T-helper 2 cell treated with Interferon-gamma antibody and Interleukin-4, amounts not matched to agents 100 ng/mL and 5 ng/mL, for 36 hours (primary cell): ENCODE results near the gene INTS15. TPM values are rescaled to one million over a fixed set of nuclear protein-coding genes. Genes with fewer than 3 reads are reported as not detected.

Experiments used
- intact Hi-C: fragments of 100-400 bp; cut with micrococcal nuclease; formaldehyde crosslinking; loops from one replicate; pipeline ENCODE4 v1.15.1; 2023
- total RNA-seq: library from RNA; stranded (reverse); gene quantifications from 2 replicates; pipeline ENCODE4 v1.2.3, GENCODE V29; 2022

INTS15 gene
- total RNA-seq, result 41.2 and 41.8 TPM in 2 replicates

GRCh38 chr7:6589829-6590644 is at the start of gene INTS15:
INTS15 (plus strand) TSS chr7:6590021; CDS start chr7:6590284, 263 bp downstream.
- intact Hi-C loops, result loop anchor here (1.0 to 10.0 kb wide), 2 partner anchors 13 to 265 kb away; partner anchors contain the start of gene ZDHHC4

- intact Hi-C loops, result no loop called here
Measured at GRCh38 chr7:6542368-6542767, 47.5 kb upstream of the INTS15 start.

DNA sequence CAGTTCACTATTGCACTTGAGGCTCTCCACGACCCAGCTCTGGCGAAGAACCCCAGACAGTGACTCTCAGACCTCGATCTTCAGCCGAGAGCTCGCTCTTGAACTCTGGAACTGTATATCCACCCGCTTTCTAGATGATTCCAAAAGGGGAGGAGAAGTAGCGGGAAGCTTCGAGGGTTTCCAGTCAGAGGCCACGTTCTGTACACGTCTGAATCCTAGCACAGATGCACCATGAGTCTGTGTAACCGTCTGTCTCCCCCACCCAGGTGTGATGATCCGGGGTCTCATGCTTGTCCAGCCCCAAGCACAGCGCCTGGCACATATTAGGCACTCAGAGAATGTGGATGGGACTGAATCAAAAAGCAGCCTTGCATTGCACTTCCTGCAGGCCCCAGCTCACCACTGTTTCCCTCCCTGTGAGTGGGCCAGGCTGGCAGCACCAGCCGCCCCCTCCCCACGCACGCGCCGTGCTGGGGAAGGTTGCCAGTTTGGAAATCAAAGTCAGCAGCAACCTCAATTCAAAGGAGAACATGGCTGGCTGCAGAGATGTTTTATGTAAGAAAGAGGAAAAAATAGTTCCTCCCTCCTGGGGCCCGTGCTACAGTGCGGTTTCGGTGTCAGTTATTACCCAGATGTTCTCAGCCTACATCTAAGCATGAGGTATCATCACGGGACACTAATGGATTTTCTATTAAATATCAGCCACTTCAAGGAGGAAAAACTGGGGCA is 44.3 kb upstream of the INTS15 start:
- intact Hi-C loops, result no loop called here

GRCh38 chr7:6546498-6547251 is 43.1 kb upstream of the INTS15 start:
- intact Hi-C loops, result no loop called here

- intact Hi-C loops, result no loop called here
Measured at GRCh38 chr7:6547400-6547799, 42.4 kb upstream of the INTS15 start.

GRCh38 chr7:6551016-6551511 is 38.8 kb upstream of the INTS15 start, which contains the start of gene GRID2IP:
GRID2IP (minus strand) TSS chr7:6551461; CDS start chr7:6551436, 25 bp downstream.
- intact Hi-C loops, result no loop called here

GRCh38 chr7:6553448-6554044 is 36.3 kb upstream of the INTS15 start:
- intact Hi-C loops, result no loop called here

DNA sequence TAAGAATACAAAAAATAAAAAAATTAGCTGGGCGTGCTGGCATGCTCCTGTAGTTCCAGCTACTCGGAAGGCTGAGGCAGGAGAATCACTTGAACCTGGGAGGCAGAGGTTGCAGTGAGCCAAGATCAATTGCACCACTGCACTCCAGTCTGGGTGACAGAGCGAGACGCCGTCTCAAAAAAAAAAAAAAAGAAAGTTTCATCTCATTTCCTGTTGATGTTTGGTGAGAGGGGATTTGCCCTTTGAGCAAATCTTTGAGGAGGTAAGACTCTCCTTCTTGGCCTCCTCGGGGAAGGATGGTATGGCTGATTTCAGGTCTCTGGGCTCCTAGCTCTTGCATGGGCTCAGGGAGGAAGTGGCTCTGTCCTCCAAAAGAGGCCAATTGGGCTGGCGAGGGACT is 35.0 kb upstream of the INTS15 start:
- intact Hi-C loops, result no loop called here

DNA sequence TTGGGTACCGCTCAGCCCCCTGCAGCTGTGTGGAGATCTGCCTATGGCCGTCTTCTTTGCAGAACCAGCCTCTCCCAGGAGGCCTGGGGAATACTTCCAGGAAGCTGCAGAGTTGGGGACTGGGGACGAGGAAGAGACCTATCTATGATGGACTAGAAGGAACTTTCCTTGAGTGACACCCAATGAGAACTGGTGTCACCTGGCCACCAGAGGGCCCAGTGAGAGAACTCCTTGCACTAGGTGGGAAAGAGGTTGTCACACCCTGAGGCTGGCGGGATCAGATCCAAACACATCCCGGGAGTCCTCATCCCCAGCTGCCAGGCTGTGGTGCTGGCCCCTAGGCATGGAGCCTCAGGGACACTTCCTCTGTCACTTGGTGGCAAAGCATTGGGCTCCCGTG is 33.6 kb upstream of the INTS15 start:
- intact Hi-C loops, result no loop called here

GRCh38 chr7:6558837-6559236 is 31.0 kb upstream of the INTS15 start:
- intact Hi-C loops, result loop anchor here (1.0 kb wide), 1 partner anchor 43 kb away; no protein-coding TSS in a partner anchor

GRCh38 chr7:6559896-6560295 is 29.9 kb upstream of the INTS15 start:
- intact Hi-C loops, result loop anchor here (1.0 kb wide), 1 partner anchor 44 kb away; no protein-coding TSS in a partner anchor

DNA sequence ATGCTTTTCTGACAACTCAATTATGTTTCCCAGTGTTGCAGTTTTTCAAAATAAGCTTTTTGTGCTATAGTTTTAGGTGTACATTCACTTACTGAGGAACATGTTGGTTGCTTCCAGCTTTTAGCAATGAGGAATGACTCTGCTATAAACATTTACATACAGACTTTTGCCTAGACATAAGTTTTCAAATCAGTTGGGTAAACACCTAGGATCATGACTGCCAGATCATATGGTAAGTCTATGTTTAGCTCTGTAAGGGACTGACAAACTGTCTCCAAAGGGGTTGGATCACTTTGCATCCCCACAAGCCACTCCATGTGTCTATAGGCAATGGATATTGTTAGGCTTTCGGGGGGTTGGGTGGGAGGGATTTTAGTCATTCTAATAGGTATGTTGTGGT is 27.7 kb upstream of the INTS15 start:
- intact Hi-C loops, result no loop called here

GRCh38 chr7:6563936-6564770 is 25.7 kb upstream of the INTS15 start:
- intact Hi-C loops, result no loop called here

- intact Hi-C loops, result no loop called here
Measured at GRCh38 chr7:6565655-6566054, 24.2 kb upstream of the INTS15 start.

DNA sequence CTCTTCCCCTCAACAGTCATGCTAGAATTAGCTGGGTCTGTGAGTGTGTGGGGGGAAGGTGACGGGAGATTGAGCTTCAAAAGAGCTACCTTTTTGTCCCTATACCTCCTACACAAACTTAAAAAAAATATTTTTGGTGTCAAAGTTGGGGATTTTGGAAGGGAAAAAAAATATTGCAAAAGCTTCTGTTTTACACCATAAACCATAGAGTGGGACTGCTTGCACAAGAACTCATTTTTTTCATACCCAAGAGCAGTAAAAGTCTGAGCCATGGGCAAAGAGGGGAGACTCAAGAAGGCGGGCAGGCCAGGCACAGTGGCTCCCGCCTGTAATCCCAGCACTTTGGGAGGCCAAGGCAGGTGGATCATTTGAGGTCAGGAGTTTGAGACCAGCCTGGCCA is 21.9 kb upstream of the INTS15 start:
- intact Hi-C loops, result no loop called here

GRCh38 chr7:6571160-6571779 is 18.6 kb upstream of the INTS15 start:
- intact Hi-C loops, result loop anchor here (10.0 kb wide), 1 partner anchor 126 kb away; the partner anchor contains the start of gene DAGLB

DNA sequence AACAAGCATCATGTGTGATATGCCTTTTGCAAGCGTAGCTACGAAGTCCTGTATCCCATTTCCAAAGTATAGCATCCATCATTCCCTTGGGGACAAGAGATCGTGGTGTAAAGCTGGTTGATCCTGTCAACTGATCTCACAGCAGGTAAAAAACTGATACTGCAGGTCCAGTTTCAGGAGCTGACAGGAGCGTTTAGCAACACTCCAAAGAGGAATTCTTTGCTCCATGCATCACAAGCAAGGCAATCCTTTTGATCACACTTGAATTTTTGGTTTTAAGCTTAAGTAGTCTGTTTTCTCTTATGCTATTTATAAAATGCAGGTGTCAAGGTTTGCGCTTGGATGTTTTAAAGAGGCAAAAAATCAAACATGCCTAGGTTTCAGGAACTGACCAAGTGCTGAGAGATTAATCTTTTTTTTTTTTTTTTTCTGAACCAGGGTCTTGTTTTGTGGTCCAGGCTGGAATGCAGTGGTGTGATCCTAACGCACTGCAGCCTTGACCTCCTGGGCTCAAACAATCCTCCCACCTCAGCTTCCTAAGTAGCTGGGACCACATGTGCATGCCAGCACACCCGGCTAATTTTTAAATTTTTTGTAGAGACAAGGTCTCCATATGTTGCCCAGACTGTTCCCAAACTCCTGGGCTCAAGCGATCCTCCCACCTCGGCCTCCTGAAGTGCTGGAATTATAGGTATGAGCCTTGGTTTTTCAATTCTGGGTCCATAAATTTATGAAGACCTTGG is 14.4 kb upstream of the INTS15 start:
- intact Hi-C loops, result loop anchor here (2.0 to 10.0 kb wide), 3 partner anchors 45 to 131 kb away; partner anchors contain the start of genes DAGLB and ZNF12

DNA sequence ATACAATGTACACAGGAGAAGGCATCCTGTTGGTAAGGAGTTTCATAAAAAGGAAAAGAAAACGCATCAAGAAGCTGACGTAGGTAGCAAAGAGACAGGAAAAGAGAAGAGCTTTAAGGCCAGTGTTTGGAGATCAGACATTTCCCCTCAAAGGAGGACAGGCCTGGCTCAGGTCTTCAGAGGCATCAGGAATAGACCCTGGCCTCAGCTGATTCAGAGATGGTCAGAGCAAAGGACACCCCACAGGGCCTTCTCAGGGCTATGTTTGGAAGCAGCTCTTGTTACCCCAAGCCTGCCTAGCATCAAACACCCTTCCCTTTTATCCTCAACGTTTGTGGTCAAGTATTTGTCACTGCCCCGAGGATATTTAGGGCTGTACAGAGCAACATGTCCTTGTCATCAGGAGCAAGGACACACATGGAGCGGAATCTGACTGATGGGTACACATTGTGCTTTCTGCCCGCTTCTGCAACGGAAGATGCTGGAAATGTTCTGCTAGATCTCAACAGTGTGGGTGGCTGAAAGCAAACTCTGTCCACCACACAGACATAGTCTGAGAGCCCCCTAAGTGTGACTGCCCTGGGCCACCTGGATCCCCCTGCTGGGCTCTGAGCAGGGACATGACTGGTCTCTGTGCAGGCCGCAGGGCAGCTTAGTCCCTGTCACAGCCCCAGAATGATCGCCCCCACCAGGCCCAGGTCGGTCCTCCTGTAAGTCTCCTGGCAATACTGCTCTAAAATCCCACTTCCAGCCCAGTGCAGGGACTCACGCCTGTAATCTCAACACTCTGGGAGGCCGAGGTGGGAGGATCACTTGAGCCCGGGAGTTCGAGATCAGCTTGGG is 13.6 kb upstream of the INTS15 start:
- intact Hi-C loops, result loop anchor here (2.0 to 10.0 kb wide), 3 partner anchors 45 to 131 kb away; partner anchors contain the start of genes DAGLB and ZNF12
